Stimulated activated CD4-positive, alpha-beta T cell treated with anti-CD3 and anti-CD28 coated beads, Interleukin-15, amount 100 ng/mL, for 1 hour (primary cell): ENCODE results near the gene PTCD3.

Experiments used
- DNase-seq, 2 donors: peaks; one replicate each; pipeline ENCODE4 v3.0.0-alpha.2; 2020; ENCODE audit warnings: low read depth in 1 of 2, low spot score in 1 of 2

Gene PTCD3

DNA sequence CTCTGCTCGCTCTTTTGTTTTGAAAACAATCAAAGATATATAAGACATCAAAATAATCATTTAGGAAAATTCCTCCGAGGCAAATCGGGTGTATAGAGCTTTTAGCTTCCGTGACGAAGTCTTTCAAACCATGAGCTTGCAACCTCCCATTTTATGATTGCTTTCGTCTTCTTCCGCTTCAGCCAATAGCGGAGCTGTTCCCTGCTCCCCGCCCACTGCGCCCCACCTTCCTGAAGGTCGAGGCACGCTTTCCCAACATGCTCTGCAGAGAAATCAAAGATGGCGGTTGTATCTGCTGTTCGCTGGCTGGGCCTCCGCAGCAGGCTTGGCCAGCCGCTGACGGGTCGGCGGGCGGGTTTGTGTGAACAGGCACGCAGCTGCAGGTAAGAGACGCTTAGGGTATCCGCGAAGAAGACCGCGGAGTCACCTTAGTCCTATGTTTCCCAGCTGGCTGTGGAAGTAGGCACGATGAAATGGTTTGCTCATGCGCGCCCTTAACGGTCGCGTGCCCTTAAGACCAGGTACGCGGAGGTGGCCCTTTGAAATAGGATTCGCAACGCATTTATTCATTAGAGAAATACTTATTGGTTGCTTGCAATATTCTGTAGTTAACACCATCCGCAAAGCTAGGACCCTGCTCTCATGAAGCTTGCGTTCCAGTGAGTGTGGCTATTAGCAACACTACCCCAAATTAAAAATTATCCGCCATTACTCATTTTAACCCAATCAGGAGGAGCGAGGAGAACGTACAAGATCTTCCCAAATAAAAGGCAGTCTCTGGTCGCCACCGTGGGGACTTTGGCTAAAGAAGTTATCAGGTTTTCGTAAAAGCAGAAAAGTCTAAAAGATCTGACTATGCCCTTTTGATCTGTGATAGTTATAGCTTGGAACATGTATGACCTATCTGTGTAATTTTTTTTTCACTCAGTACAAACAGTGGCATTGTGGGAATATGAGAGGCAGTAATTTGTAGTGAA lies at the start of gene PTCD3:
Gene PTCD3 (plus strand): TSS at position 267 of the 977 bp plus-strand sequence. CDS start 13 bp downstream, at position 280.
- peak; percentile 79 to 83 for DNase-seq

DNA sequence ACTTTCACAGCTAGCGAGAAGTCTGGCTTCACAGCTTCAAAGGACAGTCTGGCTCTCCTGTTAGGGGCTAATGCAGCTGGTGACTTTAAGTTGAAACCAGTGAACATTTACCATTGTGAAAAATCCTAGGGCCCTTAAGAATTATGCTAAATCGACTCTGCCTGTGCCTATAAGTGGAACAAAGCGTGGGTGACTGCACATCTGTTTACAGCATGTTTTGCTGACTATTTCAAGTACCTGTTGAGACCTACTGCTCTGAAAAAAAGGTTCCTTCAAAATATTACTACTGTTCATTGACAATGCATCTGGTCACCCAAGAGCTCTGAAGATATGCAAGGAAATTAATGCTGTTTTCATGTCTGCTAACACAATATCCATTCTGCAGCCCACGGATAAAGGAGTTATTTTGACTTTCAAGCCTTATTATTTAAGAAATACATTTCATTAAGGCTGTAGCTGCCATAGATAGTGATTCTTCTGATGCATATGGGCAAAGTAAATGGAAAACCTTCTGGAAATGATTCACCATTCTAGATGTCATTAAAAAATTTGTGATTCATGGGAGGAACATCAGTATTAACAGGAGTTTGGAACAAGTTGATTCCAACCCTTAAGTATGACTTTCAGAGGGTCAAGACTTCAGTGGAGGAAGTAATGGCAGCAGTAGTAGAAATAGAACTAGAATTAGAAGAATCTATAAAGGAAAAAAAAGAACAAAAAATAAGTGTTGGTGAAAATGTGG lies 49.3 kb upstream of the PTCD3 start:
- DNase-seq = no peak

DNA sequence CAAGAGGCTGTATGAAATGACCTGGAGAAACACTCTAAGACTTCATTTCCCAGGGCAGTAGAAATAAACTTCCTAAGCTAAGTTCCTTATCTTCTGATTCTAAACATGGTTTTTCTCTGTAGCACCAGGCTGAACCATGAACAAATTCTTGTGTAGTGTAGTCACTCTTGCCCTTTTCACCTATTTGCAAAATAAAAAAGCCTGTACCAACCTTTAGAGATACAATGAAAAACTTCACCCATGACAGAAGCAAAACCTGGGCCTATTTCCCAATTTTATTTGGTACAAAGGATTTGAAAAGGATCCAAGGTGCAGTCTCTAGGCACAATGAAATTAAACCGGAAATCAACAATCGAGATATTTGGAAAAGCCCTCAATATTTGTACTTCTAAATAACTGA lies 44.0 kb upstream of the PTCD3 start:
- no peak for DNase-seq

DNA sequence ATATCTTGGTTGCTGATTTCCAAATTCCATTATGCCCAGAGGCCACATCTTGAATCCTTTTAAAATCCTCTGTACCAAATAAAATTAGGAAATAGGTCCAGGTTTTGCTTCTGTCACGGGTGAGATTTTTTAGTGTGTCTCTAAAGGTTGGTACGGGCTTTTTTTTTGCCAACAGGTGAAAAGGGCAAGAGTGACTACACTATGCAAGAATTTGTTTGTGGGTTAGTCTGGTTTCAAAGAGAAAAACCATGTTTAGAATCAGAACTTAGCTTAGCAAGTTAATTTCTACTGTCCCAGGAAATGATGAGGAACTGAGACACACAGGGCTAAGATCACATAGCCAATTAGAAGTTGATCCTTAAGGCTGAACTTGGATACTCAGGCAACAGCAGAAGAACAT lies 42.0 kb upstream of the PTCD3 start:
- no peak for DNase-seq

DNA sequence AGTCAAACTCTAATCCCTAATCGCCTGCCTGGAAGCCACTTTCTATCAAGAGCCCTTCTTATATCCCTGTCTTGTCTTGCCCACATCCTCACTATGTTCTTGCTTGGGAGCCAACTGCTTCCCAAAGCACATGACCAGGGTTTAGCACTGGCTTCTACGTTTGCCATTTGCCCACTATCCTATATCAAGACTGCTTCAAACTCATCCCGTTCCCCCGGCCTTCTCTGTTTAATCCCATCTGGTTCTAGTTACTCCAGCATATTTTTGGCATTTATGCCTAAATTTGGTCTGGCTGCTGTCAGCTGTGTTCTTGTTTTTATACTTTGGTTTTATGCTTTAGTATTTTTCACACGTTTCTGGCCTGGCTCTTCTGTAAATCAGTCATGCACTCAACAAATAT lies 40.5 kb upstream of the PTCD3 start:
- DNase-seq = no peak

DNA sequence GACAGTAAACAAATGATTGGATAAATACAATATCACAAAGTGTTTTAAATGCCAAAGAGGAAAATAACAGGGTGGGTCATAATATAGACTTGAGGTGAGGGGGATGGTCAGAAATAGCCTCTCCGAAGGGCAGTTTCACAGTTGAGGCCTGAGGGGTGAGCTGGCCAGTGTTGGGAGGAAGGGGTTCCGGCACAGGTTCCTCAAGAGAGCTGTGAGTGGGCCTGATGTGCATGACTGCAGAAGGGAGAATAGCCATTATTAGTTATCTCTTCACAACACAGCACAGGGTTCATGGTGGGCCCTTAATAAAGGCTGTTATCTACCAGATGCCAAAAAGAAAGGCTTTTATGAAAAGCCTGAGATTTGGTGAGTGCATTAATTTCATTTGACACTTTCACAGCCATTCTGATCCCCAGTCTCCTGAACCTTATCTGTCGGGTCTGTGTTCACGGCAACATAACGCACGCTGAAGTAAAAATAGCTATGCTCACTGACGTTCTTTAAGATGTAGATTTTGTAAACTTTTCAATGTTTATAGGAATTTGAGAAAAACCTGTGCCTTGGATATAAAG lies 39.9 kb upstream of the PTCD3 start:
- no peak for DNase-seq

DNA sequence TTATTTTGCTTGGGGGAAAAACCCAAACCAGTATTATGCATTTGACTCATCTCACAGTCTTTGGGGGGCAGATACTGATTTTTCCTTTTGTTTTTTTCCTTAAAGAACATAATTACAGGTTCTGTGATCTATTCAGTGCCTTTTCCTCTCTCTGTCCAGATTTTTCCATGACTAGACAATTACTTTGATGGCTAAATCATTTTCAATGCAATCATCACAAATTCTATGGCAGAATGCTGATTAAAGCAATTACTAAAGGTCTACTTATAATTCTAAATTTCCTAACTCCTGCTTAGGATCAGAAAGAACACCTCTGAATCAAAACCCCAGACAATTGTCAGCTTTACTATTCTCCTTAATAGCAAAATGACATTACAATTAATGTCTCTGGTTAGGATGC lies 39.1 kb upstream of the PTCD3 start:
- DNase-seq = no peak

DNA sequence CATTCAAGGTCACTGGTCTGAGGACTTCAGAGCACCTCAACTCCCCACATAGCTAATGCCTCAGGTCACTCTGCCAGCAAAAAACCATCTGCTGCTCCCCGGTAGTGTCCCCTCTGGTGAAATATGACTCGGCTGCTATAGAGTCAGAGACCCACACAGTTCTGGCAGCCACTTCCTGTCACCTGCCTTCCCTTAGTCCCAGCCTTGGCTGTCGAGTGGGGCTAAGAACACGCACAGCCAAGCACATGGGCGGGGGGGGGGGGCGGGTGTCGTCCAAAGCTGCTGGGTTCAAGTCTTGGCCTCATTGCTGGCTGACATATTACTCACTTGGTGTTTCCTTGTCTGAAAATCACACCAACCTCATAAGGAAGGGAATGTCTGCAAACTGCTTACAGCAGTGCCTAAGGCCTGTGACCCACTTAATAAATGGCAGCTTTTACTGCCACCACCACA lies 37.9 kb upstream of the PTCD3 start:
- no peak for DNase-seq

DNA sequence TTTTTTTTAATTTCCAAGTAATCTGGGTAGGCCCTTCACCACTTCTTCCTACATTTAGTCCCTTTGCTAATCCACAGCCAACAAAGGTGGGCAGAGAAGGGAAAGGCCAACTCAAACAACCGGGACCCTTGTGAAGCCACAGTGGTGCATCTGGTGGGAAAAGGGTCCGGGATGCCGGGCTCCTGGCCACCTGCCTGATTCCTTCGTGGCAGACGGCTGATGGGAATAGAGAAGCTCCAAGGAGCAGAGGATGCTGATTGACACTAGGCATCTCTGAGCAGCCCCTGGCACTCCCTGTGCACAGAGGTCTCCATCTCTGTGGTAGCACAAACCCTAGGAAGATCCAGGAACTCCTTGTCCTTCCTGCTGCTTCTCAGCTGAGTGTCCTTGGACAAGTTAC lies 37.4 kb upstream of the PTCD3 start:
- no peak for DNase-seq

DNA sequence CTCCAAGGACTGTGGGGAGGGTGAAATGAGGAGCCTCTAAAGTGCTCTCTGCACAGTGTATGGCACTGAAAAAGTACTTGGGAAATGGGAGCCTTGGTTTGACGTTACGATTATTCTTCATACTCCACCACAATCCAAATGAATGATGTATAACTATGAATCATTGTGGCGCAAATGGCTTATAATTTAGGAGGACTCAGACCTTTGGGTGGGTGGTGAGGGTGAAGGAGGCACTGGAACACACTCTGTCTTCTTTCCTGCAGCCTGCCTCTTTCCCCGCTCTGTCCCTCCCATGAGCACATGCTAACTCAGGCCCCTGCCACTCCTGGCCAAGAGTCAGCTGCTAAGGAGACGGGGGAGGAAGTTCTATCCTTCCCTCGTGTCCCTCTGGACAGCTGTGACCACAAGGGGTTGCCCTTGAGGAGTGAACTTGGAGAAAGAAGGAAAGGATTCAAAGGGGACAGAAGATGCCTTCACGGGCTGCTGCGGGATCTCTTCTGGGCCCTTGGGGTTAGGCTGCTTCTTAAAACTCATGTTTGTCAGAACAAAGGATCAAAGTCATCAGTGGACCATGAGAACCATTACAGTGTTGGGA lies 36.8 kb upstream of the PTCD3 start:
- DNase-seq = no peak

DNA sequence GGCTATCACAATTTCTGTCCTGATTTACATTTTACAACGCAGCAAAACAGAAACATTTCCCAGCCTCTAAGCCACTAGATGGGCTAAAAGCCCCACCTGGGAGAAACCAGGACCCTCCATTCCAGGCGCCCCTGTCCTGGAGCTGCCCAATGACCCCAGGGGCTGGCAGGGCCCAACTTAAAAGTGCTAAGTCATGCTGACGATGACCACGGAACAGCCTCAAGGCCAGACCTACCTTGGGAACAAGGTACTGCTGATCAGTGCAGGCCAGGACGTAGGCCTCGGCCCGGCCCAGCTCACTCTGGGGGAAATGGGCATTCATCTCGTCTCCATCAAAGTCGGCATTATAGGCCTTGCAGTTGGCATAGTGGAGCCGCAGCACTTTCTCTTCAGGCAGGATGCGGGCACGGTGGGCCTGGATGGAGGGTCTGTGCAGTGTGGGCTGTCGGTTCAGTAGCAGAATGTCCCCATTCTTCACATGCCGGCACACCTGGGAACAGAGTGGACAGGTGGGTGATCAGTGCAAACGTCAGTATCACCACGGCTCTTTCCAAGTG lies 36.2 kb upstream of the PTCD3 start:
- DNase-seq = no peak

DNA sequence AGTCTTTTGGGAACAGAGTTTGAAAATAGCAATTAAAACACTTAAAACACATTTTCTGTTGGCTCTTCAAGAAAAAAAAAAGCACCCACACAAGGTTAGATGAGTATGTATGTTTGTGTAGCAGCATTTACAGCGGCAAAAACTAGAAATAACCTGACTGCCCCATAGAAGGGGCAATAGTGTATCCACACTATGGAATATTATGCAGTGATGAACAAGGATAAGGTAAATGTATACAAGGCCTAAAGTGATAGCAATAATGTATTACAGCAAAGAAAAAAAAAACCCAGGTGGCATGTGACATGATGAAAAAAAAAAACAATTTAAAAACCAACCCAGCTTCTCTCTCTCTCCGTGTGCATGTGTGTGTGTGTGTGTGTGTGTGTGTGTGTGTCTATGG lies 35.2 kb upstream of the PTCD3 start:
- no peak for DNase-seq

DNA sequence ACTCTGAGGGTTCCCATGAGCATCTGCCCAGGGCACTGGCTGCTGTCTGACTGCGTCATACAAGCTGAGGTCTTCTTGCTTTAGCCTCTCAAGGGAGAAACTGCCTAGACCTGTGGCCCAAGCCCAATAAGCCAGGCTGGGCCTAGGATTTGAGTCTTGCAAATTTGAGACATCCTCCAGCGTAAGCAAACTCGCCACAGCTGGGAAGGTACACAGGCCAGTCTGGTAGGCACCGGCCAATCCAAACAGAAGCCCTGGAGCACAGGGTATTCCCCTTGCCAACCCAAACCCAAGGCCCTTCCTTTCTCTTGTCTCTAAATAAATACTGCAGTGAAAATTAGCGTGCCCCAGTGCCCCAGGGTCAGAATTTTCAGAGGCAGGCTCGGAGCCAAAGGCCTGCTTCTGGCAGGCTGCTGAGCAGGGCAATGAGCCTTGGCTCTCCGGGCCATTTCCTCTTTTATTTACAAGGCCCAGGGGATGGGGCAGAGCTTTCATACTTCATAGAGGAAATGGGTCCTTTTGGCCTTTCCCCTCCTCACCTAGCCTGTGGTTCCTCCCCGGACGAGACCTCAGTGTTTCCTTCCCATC lies 33.7 kb upstream of the PTCD3 start:
- DNase-seq = no peak

DNA sequence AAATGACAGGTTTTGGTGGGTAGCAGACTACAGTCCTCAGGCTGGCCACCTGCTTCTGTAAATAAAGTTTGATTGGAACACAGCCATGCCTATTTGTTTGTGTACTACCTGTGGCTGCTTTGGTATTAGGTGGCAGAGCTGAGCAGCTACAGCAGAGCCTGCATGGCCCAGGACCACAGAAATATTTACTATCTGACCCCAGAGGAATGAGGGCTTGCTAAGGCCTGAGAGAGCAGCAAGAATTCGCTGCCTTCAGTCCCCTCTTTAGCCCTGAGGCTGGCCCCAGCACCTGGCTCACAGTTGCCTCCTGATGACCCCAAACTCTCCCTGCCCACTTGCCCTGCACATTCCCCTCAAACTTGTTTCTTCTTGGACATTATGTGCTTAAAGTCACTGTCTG lies 32.8 kb upstream of the PTCD3 start:
- no peak for DNase-seq

DNA sequence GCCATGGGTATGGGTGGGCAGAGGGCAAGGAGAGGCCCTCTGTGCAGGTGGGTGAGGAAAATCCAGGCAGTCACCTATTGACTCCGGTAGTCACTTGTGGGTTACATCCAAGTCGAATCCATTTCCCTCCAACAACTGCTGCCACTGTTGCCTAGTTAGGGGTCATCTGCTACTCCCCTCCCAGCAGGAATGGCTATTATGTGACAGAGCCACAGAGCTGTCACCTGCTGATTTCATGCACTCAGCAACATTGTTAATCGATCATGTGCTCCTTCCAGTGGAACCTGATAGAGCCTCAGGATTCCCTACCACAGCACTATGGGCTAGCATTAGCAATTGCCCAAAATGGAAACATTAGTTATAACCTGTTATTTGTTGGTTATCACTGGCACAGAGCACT lies 31.8 kb upstream of the PTCD3 start:
- no peak for DNase-seq

DNA sequence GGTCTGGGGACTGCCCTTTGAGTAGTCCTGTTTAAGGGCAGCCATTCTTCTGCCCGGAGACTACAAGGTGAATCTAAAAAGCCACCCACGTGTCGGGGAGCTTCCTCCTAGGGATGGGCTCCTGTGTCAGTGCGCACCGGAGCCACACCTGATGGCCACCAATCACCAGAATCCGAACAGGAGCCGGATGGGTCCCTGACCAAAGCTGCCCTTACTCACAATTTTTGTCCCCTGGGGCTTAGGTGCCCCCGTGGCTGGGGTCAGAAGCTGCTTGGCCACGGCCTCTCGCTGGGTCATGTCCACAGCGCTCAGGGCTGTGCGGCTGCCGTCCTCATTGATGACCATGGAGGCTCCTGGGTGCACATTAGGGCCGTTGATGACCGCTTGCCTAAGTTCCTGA lies 31.2 kb upstream of the PTCD3 start:
- no peak for DNase-seq

DNA sequence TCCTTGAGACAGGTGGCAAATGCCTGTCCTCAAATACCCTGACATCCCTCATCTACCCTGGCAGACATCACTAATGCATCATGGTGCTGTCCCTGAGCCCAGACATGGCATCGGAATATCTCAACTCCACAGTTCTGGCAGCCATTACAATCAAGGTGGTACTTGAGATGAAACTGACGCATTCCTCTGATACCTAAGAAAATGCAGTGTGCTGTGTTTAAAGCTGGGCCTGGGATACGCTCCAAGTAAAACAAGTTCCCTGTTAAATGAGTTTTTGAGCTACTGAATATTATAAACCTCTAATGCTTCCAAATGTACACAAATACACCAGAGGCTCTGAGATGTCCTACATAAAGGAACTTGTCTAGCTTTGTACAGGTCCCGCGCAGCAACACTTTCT lies 30.1 kb upstream of the PTCD3 start:
- DNase-seq = no peak

DNA sequence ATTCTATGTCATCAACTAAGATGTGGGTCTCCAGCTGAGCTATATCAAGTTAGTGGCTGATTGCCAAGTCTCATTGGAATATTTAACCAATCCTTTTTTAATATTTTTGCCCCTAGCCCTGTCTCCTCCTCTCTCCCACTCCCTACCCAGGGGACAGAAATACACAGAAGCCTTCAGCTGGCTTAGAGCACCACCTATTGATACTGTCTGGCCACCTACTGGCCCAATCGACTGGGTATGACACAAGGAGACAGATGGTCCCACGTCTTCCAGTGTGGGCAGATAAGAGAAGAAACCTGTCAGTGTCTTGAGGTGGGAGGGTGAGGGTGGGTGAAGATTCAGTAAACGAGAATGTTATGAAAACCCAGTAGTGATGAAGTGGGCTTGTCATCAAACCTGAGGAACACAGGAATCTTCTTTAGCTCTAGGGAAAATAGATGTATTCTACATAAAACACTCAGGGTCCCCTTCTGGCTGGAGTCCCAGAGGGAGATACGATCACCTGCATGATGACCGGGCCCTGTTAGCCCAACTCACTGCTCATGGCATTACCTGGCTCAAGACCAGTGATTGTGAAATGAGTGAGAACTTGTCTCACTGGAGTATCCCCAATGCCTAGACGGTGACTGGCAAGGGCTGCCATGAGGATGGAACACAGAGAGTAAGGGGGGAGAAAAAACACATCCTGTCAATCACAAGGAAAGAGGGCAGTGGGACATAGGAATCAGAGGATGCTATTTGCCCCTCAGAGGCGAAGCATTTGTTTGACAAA lies 27.1 kb upstream of the PTCD3 start:
- DNase-seq = no peak

DNA sequence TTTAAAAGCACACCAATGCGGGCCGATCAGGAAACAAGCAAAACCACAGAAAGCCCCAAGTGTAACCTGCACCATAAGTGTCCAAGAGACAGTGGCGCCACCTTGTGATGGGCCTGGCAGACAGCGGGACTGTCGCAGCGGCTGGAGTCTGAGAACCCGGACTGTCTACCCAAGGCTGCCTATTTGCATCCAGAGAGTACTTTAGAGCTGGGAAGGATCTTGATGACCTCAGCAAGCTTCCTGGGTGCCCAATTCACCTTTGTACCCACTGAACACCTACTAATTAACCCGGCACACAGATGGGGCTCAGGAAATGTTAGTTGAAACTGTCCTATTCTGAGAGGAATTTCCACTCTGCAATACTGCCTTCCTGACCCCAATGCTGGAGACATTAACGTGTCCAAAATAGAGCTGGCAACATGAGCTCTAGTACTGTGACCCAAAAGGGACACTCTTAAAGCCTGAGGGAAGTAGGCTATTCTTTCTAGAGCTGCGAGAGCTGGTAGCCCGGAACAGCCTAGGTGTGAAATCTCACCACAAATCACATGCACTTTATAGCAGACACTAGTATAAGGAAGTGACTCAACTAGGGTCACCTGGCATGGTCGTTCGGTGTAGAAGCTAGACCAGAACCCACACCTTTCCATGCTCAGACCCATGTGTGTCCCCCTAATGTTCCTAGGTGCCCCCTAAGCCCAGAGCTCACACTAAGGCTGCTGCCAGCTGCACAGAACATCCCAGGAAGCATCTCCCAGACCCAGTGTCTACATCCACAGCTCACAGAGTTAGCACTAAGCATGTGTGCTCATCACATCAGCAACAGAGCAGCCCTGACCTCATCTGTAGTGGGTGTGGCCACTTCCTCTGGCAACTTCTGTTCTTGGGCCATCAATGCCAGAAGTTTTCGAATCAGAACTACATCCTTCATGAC lies 25.8 kb upstream of the PTCD3 start:
- DNase-seq = peak; percentile 57 to 64
